ENCODE data around the gene ALDH1A3. TPM values are rescaled to one million over a fixed set of nuclear protein-coding genes. Genes with fewer than 3 reads are reported as not detected.

The ALDH1A3 gene
- polyA plus RNA-seq, 2 donors = 9.3 to 32.8 TPM

GRCh38 chr15:100856867-100857266, 22.8 kb upstream of the ALDH1A3 start:
- Histone ChIP-seq H3K4me1 (ENCODE audit: control insufficient read depth in 2 of 2, insufficient read depth in 2 of 2, low read length in 1 of 2) (no peaks in the 10 kb centered on the region), H3K27me3 (ENCODE audit: control insufficient read depth in 1 of 2, insufficient read depth in 2 of 2, low read length in 2 of 2) (no peaks in the 10 kb centered on the region), H3K9me3 (ENCODE audit: control insufficient read depth in 2 of 2, insufficient read depth in 1 of 2, low read depth in 1 of 2, low read length in 1 of 2) (peaks cover 0 to 4% of the 10 kb centered on the region in 2 donors), H3K4me3 (ENCODE audit: low read depth in 1 of 2, low read length in 2 of 2) (no peak overlapping the region), H3K27ac (ENCODE audit: low read depth in 2 of 2, low read length in 1 of 2) (no peak overlapping the region), H3K36me3 (ENCODE audit: control insufficient read depth in 2 of 2, insufficient read depth in 2 of 2, low read length in 1 of 2) (no peaks in the 10 kb centered on the region)
- 38 to 40% methylated on average over 5 of the region's 5 CpGs for WGBS, 2 donors

- H3K4me3 ChIP-seq (ENCODE audit: low read depth in 1 of 2, low read length in 2 of 2) = no peak overlapping the region
- no peaks in the 10 kb centered on the region for H3K4me1 ChIP-seq (ENCODE audit: control insufficient read depth in 2 of 2, insufficient read depth in 2 of 2, low read length in 1 of 2)
- H3K27me3 ChIP-seq (ENCODE audit: control insufficient read depth in 1 of 2, insufficient read depth in 2 of 2, low read length in 2 of 2) = no peaks in the 10 kb centered on the region
- 86 to 92% methylated on average over 2 of the region's 2 CpGs for whole genome bisulfite sequencing, 2 donors
- no peaks in the 10 kb centered on the region for H3K36me3 ChIP-seq (ENCODE audit: control insufficient read depth in 2 of 2, insufficient read depth in 2 of 2, low read length in 1 of 2)
- H3K27ac ChIP-seq (ENCODE audit: low read depth in 2 of 2, low read length in 1 of 2) = no peak overlapping the region
- H3K9me3 ChIP-seq (ENCODE audit: control insufficient read depth in 2 of 2, insufficient read depth in 1 of 2, low read depth in 1 of 2, low read length in 1 of 2) = peaks cover 0 to 4% of the 10 kb centered on the region in 2 donors
Observed at GRCh38 chr15:100858294-100858693, 21.3 kb upstream of the ALDH1A3 start.

GRCh38 chr15:100859970-100860828, 19.4 kb upstream of the ALDH1A3 start:
- no peaks in the 10 kb centered on the region for H3K4me1 ChIP-seq (ENCODE audit: control insufficient read depth in 2 of 2, insufficient read depth in 2 of 2, low read length in 1 of 2)
- 86 to 89% methylated on average over 11 of the region's 11 CpGs for WGBS, 2 donors
- H3K9me3 ChIP-seq (ENCODE audit: control insufficient read depth in 2 of 2, insufficient read depth in 1 of 2, low read depth in 1 of 2, low read length in 1 of 2) = peaks cover 0 to 4% of the 10 kb centered on the region in 2 donors
- H3K27me3 ChIP-seq (ENCODE audit: control insufficient read depth in 1 of 2, insufficient read depth in 2 of 2, low read length in 2 of 2) = no peaks in the 10 kb centered on the region
- no peaks in the 10 kb centered on the region for H3K36me3 ChIP-seq (ENCODE audit: control insufficient read depth in 2 of 2, insufficient read depth in 2 of 2, low read length in 1 of 2)
- H3K27ac ChIP-seq (ENCODE audit: low read depth in 2 of 2, low read length in 1 of 2) = no peak overlapping the region
- H3K4me3 ChIP-seq (ENCODE audit: low read depth in 1 of 2, low read length in 2 of 2) = no peak overlapping the region

GRCh38 chr15:100860829-100861510, 18.7 kb upstream of the ALDH1A3 start:
- WGBS, 2 donors = 71 to 73% methylated on average over 14 of the region's 14 CpGs

GRCh38 chr15:100861511-100861991, 18.1 kb upstream of the ALDH1A3 start:
- Histone ChIP-seq H3K4me3 (ENCODE audit: low read depth in 1 of 2, low read length in 2 of 2) (no peak overlapping the region), H3K9me3 (ENCODE audit: control insufficient read depth in 2 of 2, insufficient read depth in 1 of 2, low read depth in 1 of 2, low read length in 1 of 2) (peaks cover 0 to 4% of the 10 kb centered on the region in 2 donors), H3K27me3 (ENCODE audit: control insufficient read depth in 1 of 2, insufficient read depth in 2 of 2, low read length in 2 of 2) (no peaks in the 10 kb centered on the region), H3K36me3 (ENCODE audit: control insufficient read depth in 2 of 2, insufficient read depth in 2 of 2, low read length in 1 of 2) (no peaks in the 10 kb centered on the region), H3K4me1 (ENCODE audit: control insufficient read depth in 2 of 2, insufficient read depth in 2 of 2, low read length in 1 of 2) (no peaks in the 10 kb centered on the region), H3K27ac (ENCODE audit: low read depth in 2 of 2, low read length in 1 of 2) (no peak overlapping the region)
- WGBS, 2 donors = 78 to 88% methylated on average over 16 of the region's 16 CpGs

More at GRCh38 chr15:100860829-100861510, 18.7 kb upstream of the ALDH1A3 start:
- H3K4me3 ChIP-seq (ENCODE audit: low read depth in 1 of 2, low read length in 2 of 2) = no peak overlapping the region
- H3K36me3 ChIP-seq (ENCODE audit: control insufficient read depth in 2 of 2, insufficient read depth in 2 of 2, low read length in 1 of 2) = no peaks in the 10 kb centered on the region
- H3K27ac ChIP-seq (ENCODE audit: low read depth in 2 of 2, low read length in 1 of 2) = no peak overlapping the region
- peaks cover 0 to 4% of the 10 kb centered on the region in 2 donors for H3K9me3 ChIP-seq (ENCODE audit: control insufficient read depth in 2 of 2, insufficient read depth in 1 of 2, low read depth in 1 of 2, low read length in 1 of 2)
- H3K4me1 ChIP-seq (ENCODE audit: control insufficient read depth in 2 of 2, insufficient read depth in 2 of 2, low read length in 1 of 2) = no peaks in the 10 kb centered on the region
- no peaks in the 10 kb centered on the region for H3K27me3 ChIP-seq (ENCODE audit: control insufficient read depth in 1 of 2, insufficient read depth in 2 of 2, low read length in 2 of 2)

GRCh38 chr15:100862162-100862561, 17.5 kb upstream of the ALDH1A3 start:
- H3K27me3 ChIP-seq (ENCODE audit: control insufficient read depth in 1 of 2, insufficient read depth in 2 of 2, low read length in 2 of 2) = no peaks in the 10 kb centered on the region
- no peak overlapping the region for H3K4me3 ChIP-seq (ENCODE audit: low read depth in 1 of 2, low read length in 2 of 2)
- H3K27ac ChIP-seq (ENCODE audit: low read depth in 2 of 2, low read length in 1 of 2) = no peak overlapping the region
- no peaks in the 10 kb centered on the region for H3K4me1 ChIP-seq (ENCODE audit: control insufficient read depth in 2 of 2, insufficient read depth in 2 of 2, low read length in 1 of 2)
- H3K36me3 ChIP-seq (ENCODE audit: control insufficient read depth in 2 of 2, insufficient read depth in 2 of 2, low read length in 1 of 2) = no peaks in the 10 kb centered on the region
- WGBS, 2 donors = 87 to 88% methylated on average over 6 of the region's 6 CpGs
- H3K9me3 ChIP-seq (ENCODE audit: control insufficient read depth in 2 of 2, insufficient read depth in 1 of 2, low read depth in 1 of 2, low read length in 1 of 2) = peaks cover 0 to 4% of the 10 kb centered on the region in 2 donors

GRCh38 chr15:100863075-100863795, 16.4 kb upstream of the ALDH1A3 start:
- Histone ChIP-seq H3K27me3 (ENCODE audit: control insufficient read depth in 1 of 2, insufficient read depth in 2 of 2, low read length in 2 of 2) (no peaks in the 10 kb centered on the region), H3K4me3 (ENCODE audit: low read depth in 1 of 2, low read length in 2 of 2) (no peak overlapping the region), H3K9me3 (ENCODE audit: control insufficient read depth in 2 of 2, insufficient read depth in 1 of 2, low read depth in 1 of 2, low read length in 1 of 2) (peaks cover 0 to 4% of the 10 kb centered on the region in 2 donors), H3K36me3 (ENCODE audit: control insufficient read depth in 2 of 2, insufficient read depth in 2 of 2, low read length in 1 of 2) (no peaks in the 10 kb centered on the region), H3K27ac (ENCODE audit: low read depth in 2 of 2, low read length in 1 of 2) (no peak overlapping the region), H3K4me1 (ENCODE audit: control insufficient read depth in 2 of 2, insufficient read depth in 2 of 2, low read length in 1 of 2) (no peaks in the 10 kb centered on the region)
- WGBS, 2 donors = 68% methylated on average over 7 of the region's 7 CpGs

GRCh38 chr15:100863796-100864267, 15.8 kb upstream of the ALDH1A3 start:
- Histone ChIP-seq H3K27ac (ENCODE audit: low read depth in 2 of 2, low read length in 1 of 2) (no peak overlapping the region), H3K9me3 (ENCODE audit: control insufficient read depth in 2 of 2, insufficient read depth in 1 of 2, low read depth in 1 of 2, low read length in 1 of 2) (peaks cover 0 to 4% of the 10 kb centered on the region in 2 donors), H3K27me3 (ENCODE audit: control insufficient read depth in 1 of 2, insufficient read depth in 2 of 2, low read length in 2 of 2) (no peaks in the 10 kb centered on the region), H3K36me3 (ENCODE audit: control insufficient read depth in 2 of 2, insufficient read depth in 2 of 2, low read length in 1 of 2) (no peaks in the 10 kb centered on the region), H3K4me1 (ENCODE audit: control insufficient read depth in 2 of 2, insufficient read depth in 2 of 2, low read length in 1 of 2) (no peaks in the 10 kb centered on the region), H3K4me3 (ENCODE audit: low read depth in 1 of 2, low read length in 2 of 2) (no peak overlapping the region)
- 71 to 75% methylated on average over 15 of the region's 15 CpGs for WGBS, 2 donors
